IMR-90 (cell line): ENCODE results near the gene MRTFA. TPM values are rescaled to one million over a fixed set of nuclear protein-coding genes. Genes with fewer than 3 reads are reported as not detected.

ENCODE experiments used
- ATAC-seq: fragments of 200-7000 bp; cut with Tn5 transposase; 2 replicates; pipeline ENCODE4 v1.9.1; 2020; ENCODE audit warnings: low read depth, mild to moderate bottlenecking, moderate library complexity
- BruUV-seq: library from RNA; stranded (reverse); fragments of 400-500 nt; replicated peaks from 2 replicates; lab custom pipeline; 2021; lab: Mats Ljungman, UMichigan
- CTCF ChIA-PET: fragments of 300-600 bp; formaldehyde crosslinking; extraction: SDS; loops from one replicate; lab custom pipeline; 2021; ENCODE audit warnings: antibody characterized with exemption; lab: Yijun Ruan, JAX
- POLR2A ChIA-PET: fragments of 300-600 bp; sonication (Branson Sonifier 250); formaldehyde crosslinking; loops from one replicate; lab custom pipeline; 2022; ENCODE audit warnings: antibody characterized with exemption; ENCODE audit not compliant: unreplicated experiment; lab: Charles Lee
- DNase-seq: peaks from one replicate; pipeline ENCODE4 v3.0.0; 2013
- H2AFZ ChIP-seq: replicated peaks from 2 replicates; pipeline ENCODE3; 2013; ENCODE audit warnings: low read length, mild to moderate bottlenecking; ENCODE audit not compliant: poor library complexity
- H2AK5ac ChIP-seq: 2 replicates; pipeline ENCODE4 v1.6.1; 2013; ENCODE audit warnings: low read depth, low read length, inconsistent platforms
- H2AK9ac ChIP-seq: replicated peaks from 2 replicates; pipeline ENCODE3; 2013; ENCODE audit warnings: mild to moderate bottlenecking, low read depth, low read length, moderate library complexity; ENCODE audit not compliant: poor library complexity
- H2BK120ac ChIP-seq: 2 replicates; pipeline ENCODE4 v1.6.1; 2013; ENCODE audit warnings: low read depth, low read length, inconsistent platforms
- H2BK15ac ChIP-seq: 3 replicates; pipeline ENCODE4 v1.6.1; 2013; ENCODE audit warnings: low read depth, low read length, inconsistent platforms
- H2BK20ac ChIP-seq: 2 replicates; pipeline ENCODE4 v1.6.1; 2013; ENCODE audit warnings: low read depth, mild to moderate bottlenecking, inconsistent platforms, low read length, moderate library complexity
- H2BK5ac ChIP-seq: 2 replicates; pipeline ENCODE4 v1.6.1; 2013; ENCODE audit warnings: mild to moderate bottlenecking, low read depth, low read length, inconsistent platforms; ENCODE audit not compliant: poor library complexity, severe bottlenecking
- H3K14ac ChIP-seq: replicated peaks from 2 replicates; pipeline ENCODE4 v1.6.1; 2013; ENCODE audit warnings: low read depth, low read length, inconsistent platforms
- H3K18ac ChIP-seq: 2 replicates; pipeline ENCODE4 v1.6.1; 2013; ENCODE audit warnings: low read depth, low read length, control low read depth
- H3K23ac ChIP-seq: 2 replicates; pipeline ENCODE4 v1.6.1; 2013; ENCODE audit warnings: low read depth, low read length, inconsistent platforms
- H3K27ac ChIP-seq: 2 replicates; pipeline ENCODE4 v1.5.1; 2013; ENCODE audit warnings: mild to moderate bottlenecking, control low read depth, low read length; ENCODE audit not compliant: insufficient read depth
- H3K27me3 ChIP-seq: 2 replicates; pipeline ENCODE4 v1.6.1; 2013; ENCODE audit warnings: low read length; ENCODE audit not compliant: control insufficient read depth, insufficient read depth
- H3K36me3 ChIP-seq: 2 replicates; pipeline ENCODE4 v1.6.1; 2013; ENCODE audit warnings: low read length, mixed read lengths; ENCODE audit not compliant: control insufficient read depth, insufficient read depth
- H3K4ac ChIP-seq: 2 replicates; pipeline ENCODE4 v1.6.1; 2013; ENCODE audit warnings: low read depth, low read length, inconsistent platforms
- H3K4me1 ChIP-seq: 2 replicates; pipeline ENCODE4 v1.6.1; 2013; ENCODE audit warnings: low read length, mixed read lengths; ENCODE audit not compliant: control insufficient read depth, insufficient read depth
- H3K4me2 ChIP-seq: 2 replicates; pipeline ENCODE4 v1.6.1; 2013; ENCODE audit warnings: low read depth, mild to moderate bottlenecking, control low read depth, low read length, moderate library complexity
- H3K4me3 ChIP-seq: 2 replicates; pipeline ENCODE4 v1.5.1; 2013; ENCODE audit warnings: low read depth, mild to moderate bottlenecking, control low read depth, low read length, moderate library complexity; ENCODE audit not compliant: insufficient read depth
- H3K56ac ChIP-seq: 2 replicates; pipeline ENCODE4 v1.6.1; 2013; ENCODE audit warnings: low read length, inconsistent platforms; ENCODE audit not compliant: insufficient read depth; ENCODE audit errors: extremely low read depth
- H3K79me1 ChIP-seq, 2 experiments: 2 replicates each; pipeline ENCODE4 v1.6.1; 2013; ENCODE audit warnings: low read length in 2 of 2, inconsistent platforms in 1 of 2, low read depth in 1 of 2
- H3K9ac ChIP-seq: 2 replicates; pipeline ENCODE4 v1.6.1; 2013; ENCODE audit warnings: low read depth, low read length, control low read depth
- H3K9me1 ChIP-seq: 2 replicates; pipeline ENCODE4 v1.6.1; 2013; ENCODE audit warnings: low read length, inconsistent platforms; ENCODE audit not compliant: insufficient read depth
- H3K9me3 ChIP-seq: 2 replicates; pipeline ENCODE4 v1.6.1; 2013; ENCODE audit warnings: low read length; ENCODE audit not compliant: control insufficient read depth, insufficient read depth
- H4K20me1 ChIP-seq: 2 replicates; pipeline ENCODE4 v1.6.1; 2013; ENCODE audit warnings: low read length, inconsistent platforms; ENCODE audit not compliant: insufficient read depth
- H4K5ac ChIP-seq: 2 replicates; pipeline ENCODE4 v1.6.1; 2013; ENCODE audit warnings: mild to moderate bottlenecking, low read depth, low read length, control low read depth
- H4K8ac ChIP-seq, 2 experiments: 2 replicates each; pipeline ENCODE4 v1.6.1; 2013; ENCODE audit warnings: low read depth in 2 of 2, low read length in 2 of 2, control low read depth in 1 of 2, inconsistent platforms in 1 of 2
- H4K91ac ChIP-seq: 2 replicates; pipeline ENCODE4 v1.6.1; 2013; ENCODE audit warnings: low read depth, low read length, inconsistent platforms; ENCODE audit not compliant: insufficient read depth
- BHLHE40 ChIP-seq: fragments of 150-350 bp; IDR thresholded peaks from 2 replicates; pipeline ENCODE4 v1.6.1; 2016; ENCODE audit warnings: mild to moderate bottlenecking, low read depth, low read length
- NFE2L2 ChIP-seq: fragments of 150-350 bp; IDR thresholded peaks from 2 replicates; pipeline ENCODE4 v1.6.1; 2016; ENCODE audit warnings: low read depth, mild to moderate bottlenecking, low read length
- POLR2A ChIP-seq: IDR thresholded peaks from 2 replicates; pipeline ENCODE4 v1.6.1; 2012; ENCODE audit warnings: mild to moderate bottlenecking, low read depth, low read length
- SMC3 ChIP-seq: fragments of 150-350 bp; IDR thresholded peaks from 2 replicates; pipeline ENCODE4 v1.6.1; 2016; ENCODE audit warnings: low read depth, mild to moderate bottlenecking, antibody characterized with exemption, low read length, moderate library complexity
- WGBS, 2 experiments: methylation state at CpG; one replicate each; pipeline versions ENCODE4 v1.1.5 to v1.1.7; 2013; ENCODE audit warnings: missing lambda C conversion rate in 2 of 2; ENCODE audit not compliant: insufficient read length in 1 of 2; ENCODE audit errors: extremely low coverage in 2 of 2; 5-methylcytosine and 5-hydroxymethylcytosine counted together
- dilution Hi-C: fragments of 300-500 bp; cut with HindIII; formaldehyde crosslinking; loops from one replicate; pipeline ENCODE4 v1.14.3; 2018; ENCODE audit warnings: low sequenced_read_pairs; ENCODE audit not compliant: unreplicated experiment
- in situ Hi-C: fragments of 300-500 bp; cut with MboI; formaldehyde crosslinking; loops from 3 replicates; pipeline ENCODE4 v1.14.3; 2019; ENCODE audit warnings: low sequenced_read_pairs, inconsistent platforms, mixed read lengths
- intact Hi-C: fragments of 100-400 bp; cut with micrococcal nuclease; formaldehyde crosslinking; loops from 2 replicates; pipeline ENCODE4 v1.10.0; 2022
- polyA plus RNA-seq, 3 experiments: library from polyadenylated mRNA; depleted of rRNA; stranded (reverse); fragments of >200 nt; gene quantifications; 2 replicates each; pipeline ENCODE4 v1.2.3, GENCODE V29; 2012; ENCODE audit warnings: low replicate concordance in 1 of 3
- total RNA-seq: library from RNA; depleted of rRNA; stranded (reverse); fragments of >200 nt; gene quantifications from 2 replicates; pipeline ENCODE4 v1.2.3, GENCODE V29; 2012
- TF ChIP-seq, protein P1 (sequence below): conservative IDR thresholded peaks from 2 replicates; pipeline ENCODE4 v1.5.1; 2012; ENCODE audit warnings: mild to moderate bottlenecking, low read depth, low read length, improper control_type of control experiment

The MRTFA gene
- total and polyA plus RNA-seq, 2 of the 4 experiments (the other 2 are of a cell fraction), result 12.5 to 17.2 TPM

DNA sequence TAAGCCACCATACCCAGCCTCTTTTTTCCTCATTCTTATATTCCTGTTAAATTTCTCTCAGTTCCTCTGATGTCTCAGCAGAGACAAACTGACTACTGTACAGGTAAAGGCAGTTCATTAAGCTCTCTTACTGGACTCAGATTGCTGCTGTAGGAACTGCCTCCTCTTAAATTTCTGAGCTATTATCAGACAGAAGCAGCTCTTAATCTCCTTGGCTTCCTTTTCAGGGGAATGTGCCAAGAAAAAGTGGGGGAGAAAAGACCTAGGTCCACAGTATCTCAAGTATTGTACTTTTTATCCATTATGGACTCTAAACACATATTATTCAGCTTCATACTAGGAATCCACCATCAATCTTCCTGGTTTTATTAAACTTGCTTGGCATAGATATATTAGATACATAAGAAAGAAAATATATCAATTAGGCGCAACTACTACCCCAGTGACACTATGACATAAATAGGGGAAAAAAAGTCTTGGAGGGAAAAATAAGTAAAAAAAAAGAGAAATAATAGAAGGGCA lies 26.1 kb downstream of the MRTFA start:
- ATAC-seq (no peak), DNase-seq (no peak)
- Histone ChIP-seq H3K56ac (no peak overlapping the region), H2AK9ac (no peak overlapping the region), H4K5ac (no peak overlapping the region), H2BK120ac (no peak overlapping the region), H4K91ac (no peak overlapping the region), H2AK5ac (no peak overlapping the region), H3K9ac (no peak overlapping the region), H4K20me1 (peaks cover 85% of the 10 kb centered on the region), H3K36me3 (no peaks in the 10 kb centered on the region), H4K8ac (no peak overlapping the region), H3K79me1 (peaks cover 13 to 81% of the 10 kb centered on the region in 2 experiments; a peak in 3 of 4 replicates), H2BK5ac (no peak overlapping the region), H3K4me1 (peaks cover 13% of the 10 kb centered on the region), H3K18ac (no peak overlapping the region), H3K9me1 (peaks cover 16% of the 10 kb centered on the region), H3K9me3 (no peaks in the 10 kb centered on the region), H2AFZ (no peak overlapping the region), H2BK15ac (no peak overlapping the region), H3K4ac (no peak overlapping the region), H3K14ac (no peak overlapping the region), H3K4me3 (no peak overlapping the region), H3K23ac (0 out of 2 replicates have a peak overlapping the region, but pooled peaks have one; percentile 7), H3K27me3 (no peaks in the 10 kb centered on the region), H2BK20ac (no peak overlapping the region), H3K27ac (no peak overlapping the region), H3K4me2 (no peak overlapping the region)
- TF ChIP-seq POLR2A (no peak), BHLHE40 (no peak), NFE2L2 (no peak), SMC3 (no peak)
- TF ChIP-seq, protein P1, sequence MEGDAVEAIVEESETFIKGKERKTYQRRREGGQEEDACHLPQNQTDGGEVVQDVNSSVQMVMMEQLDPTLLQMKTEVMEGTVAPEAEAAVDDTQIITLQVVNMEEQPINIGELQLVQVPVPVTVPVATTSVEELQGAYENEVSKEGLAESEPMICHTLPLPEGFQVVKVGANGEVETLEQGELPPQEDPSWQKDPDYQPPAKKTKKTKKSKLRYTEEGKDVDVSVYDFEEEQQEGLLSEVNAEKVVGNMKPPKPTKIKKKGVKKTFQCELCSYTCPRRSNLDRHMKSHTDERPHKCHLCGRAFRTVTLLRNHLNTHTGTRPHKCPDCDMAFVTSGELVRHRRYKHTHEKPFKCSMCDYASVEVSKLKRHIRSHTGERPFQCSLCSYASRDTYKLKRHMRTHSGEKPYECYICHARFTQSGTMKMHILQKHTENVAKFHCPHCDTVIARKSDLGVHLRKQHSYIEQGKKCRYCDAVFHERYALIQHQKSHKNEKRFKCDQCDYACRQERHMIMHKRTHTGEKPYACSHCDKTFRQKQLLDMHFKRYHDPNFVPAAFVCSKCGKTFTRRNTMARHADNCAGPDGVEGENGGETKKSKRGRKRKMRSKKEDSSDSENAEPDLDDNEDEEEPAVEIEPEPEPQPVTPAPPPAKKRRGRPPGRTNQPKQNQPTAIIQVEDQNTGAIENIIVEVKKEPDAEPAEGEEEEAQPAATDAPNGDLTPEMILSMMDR, result no peak
- POLR2A ChIA-PET, result no interaction called here
- intact Hi-C loops, result no loop called here
- no TSS peak for BruUV-seq
- no CpG with 5 or more reads among the region's 1 CpG for WGBS, 2 experiments
- dilution Hi-C loops, result no loop called here
- in situ Hi-C loops, result no loop called here
- CTCF ChIA-PET, result no interaction called here
